Erythroblast (primary cell): ENCODE measurements around the gene EDA.

Experiments
- GATA1 ChIP-seq: IDR thresholded peaks from 2 replicates; pipeline ENCODE4 v1.6.1; 2011; ENCODE audit warnings: low read depth, mild to moderate bottlenecking, control low read depth, low read length, moderate library complexity
- POLR2A ChIP-seq: IDR thresholded peaks from 2 replicates; pipeline ENCODE4 v1.6.1; 2011; ENCODE audit warnings: mild to moderate bottlenecking, low read length

GRCh38 chrX:70084592-70085240 lies 468.8 kb downstream of the EDA start:
- TF ChIP-seq POLR2A (no peak), GATA1 (no peak)
